CD14-positive monocyte (primary cell): Measurements from ENCODE around the gene ZFP36L2. TPM values are rescaled to one million over a fixed set of nuclear protein-coding genes. Genes with fewer than 3 reads are reported as not detected.

Experiments used
- DNase-seq, 3 donors: peaks; one replicate each; pipeline ENCODE4 v3.0.0-alpha.2; 2011 to 2022
- H2AFZ ChIP-seq: 2 replicates; pipeline ENCODE4 v1.6.0; 2012; ENCODE audit warnings: mild to moderate bottlenecking, low read depth, low read length, inconsistent platforms; ENCODE audit not compliant: insufficient read depth, poor library complexity, severe bottlenecking
- H3K27ac ChIP-seq, 2 donors: 1 replicate in 1 of 2; 2 replicates in 1 of 2; pipeline ENCODE4 v1.5.1; 2012 to 2013; ENCODE audit warnings: low read length in 2 of 2, control low read depth in 1 of 2, inconsistent platforms in 1 of 2, low read depth in 1 of 2, mild to moderate bottlenecking in 1 of 2
- H3K27me3 ChIP-seq, 2 donors: one replicate each; pipeline versions ENCODE4 v1.6.0 to v1.6.1; 2011 to 2013; ENCODE audit warnings: low read length in 2 of 2; ENCODE audit not compliant: control insufficient read depth in 2 of 2, insufficient read depth in 2 of 2
- H3K36me3 ChIP-seq, 2 donors: replicated peaks in 1 of 2; 1 replicate in 1 of 2; 2 replicates in 1 of 2; pipeline versions ENCODE4 v1.5.1 to v1.6.1; 2012 to 2013; ENCODE audit warnings: low read length in 2 of 2, control low read depth in 1 of 2, inconsistent platforms in 1 of 2, mild to moderate bottlenecking in 1 of 2; ENCODE audit not compliant: insufficient read depth in 2 of 2, control insufficient read depth in 1 of 2
- H3K4me1 ChIP-seq, 2 donors: 1 replicate in 1 of 2; 2 replicates in 1 of 2; pipeline versions ENCODE4 v1.5.1 to v1.6.1; 2012 to 2013; ENCODE audit warnings: low read length in 2 of 2, control low read depth in 1 of 2, inconsistent platforms in 1 of 2, mild to moderate bottlenecking in 1 of 2, moderate library complexity in 1 of 2; ENCODE audit not compliant: insufficient read depth in 2 of 2, control insufficient read depth in 1 of 2
- H3K4me2 ChIP-seq: replicated peaks from 2 replicates; pipeline ENCODE3; 2012; ENCODE audit warnings: low read length, moderate library complexity, mild to moderate bottlenecking; ENCODE audit not compliant: poor library complexity, severe bottlenecking; ENCODE audit errors: extremely low read depth
- H3K4me3 ChIP-seq, 3 experiments: fragments of 200-600 bp in 1 of 3; sonication (generic) in 1 of 3; replicated peaks in 1 of 3; 1 replicate in 2 of 3; 2 replicates in 1 of 3; pipeline ENCODE4 v1.5.1; 2011 to 2013; ENCODE audit warnings: low read length in 3 of 3, mild to moderate bottlenecking in 3 of 3, control low read depth in 2 of 3, low read depth in 2 of 3, inconsistent platforms in 1 of 3, moderate library complexity in 1 of 3
- H3K79me2 ChIP-seq: 2 replicates; pipeline ENCODE4 v1.6.0; 2012; ENCODE audit warnings: mild to moderate bottlenecking, control low read depth, inconsistent platforms, low read length, moderate library complexity; ENCODE audit not compliant: insufficient read depth
- H3K9ac ChIP-seq: 2 replicates; pipeline ENCODE4 v1.6.0; 2017; ENCODE audit warnings: low read length, mild to moderate bottlenecking; ENCODE audit not compliant: insufficient read depth, poor library complexity, severe bottlenecking
- H3K9me3 ChIP-seq, 2 donors: replicated peaks in 1 of 2; 1 replicate in 1 of 2; 2 replicates in 1 of 2; pipeline versions ENCODE4 v1.5.1 to v1.6.1; 2012 to 2013; ENCODE audit warnings: low read length in 2 of 2, control low read depth in 1 of 2; ENCODE audit not compliant: control insufficient read depth in 1 of 2, insufficient read depth in 1 of 2
- H4K20me1 ChIP-seq: 2 replicates; pipeline ENCODE4 v1.6.0; 2012; ENCODE audit warnings: mild to moderate bottlenecking, low read length, control low read depth, moderate library complexity; ENCODE audit not compliant: insufficient read depth
- H3K27ac Mint-ChIP-seq, 7 donors: one replicate each; pipeline ENCODE4 v1.8.0; 2020; ENCODE audit warnings: mild to moderate bottlenecking in 7 of 7, mixed read lengths in 7 of 7, moderate library complexity in 6 of 7, inconsistent platforms in 2 of 7
- H3K27me3 Mint-ChIP-seq, 3 donors: one replicate each; pipeline ENCODE4 v1.8.0; 2021 to 2022; ENCODE audit warnings: low read depth in 3 of 3, mild to moderate bottlenecking in 3 of 3, mixed read lengths in 3 of 3, moderate library complexity in 3 of 3, inconsistent platforms in 1 of 3
- H3K36me3 Mint-ChIP-seq, 2 donors: one replicate each; pipeline ENCODE4 v1.8.0; 2020; ENCODE audit warnings: mixed read lengths in 2 of 2, inconsistent platforms in 1 of 2, mild to moderate bottlenecking in 1 of 2
- H3K4me1 Mint-ChIP-seq: one replicate; pipeline ENCODE4 v1.8.0; 2020; ENCODE audit warnings: mild to moderate bottlenecking, mixed read lengths
- H3K4me3 Mint-ChIP-seq, 2 donors: one replicate each; pipeline ENCODE4 v1.8.0; 2020; ENCODE audit warnings: mild to moderate bottlenecking in 2 of 2, mixed read lengths in 2 of 2, moderate library complexity in 1 of 2
- H3K9me3 Mint-ChIP-seq, 7 donors: one replicate each; pipeline ENCODE4 v1.8.0; 2020 to 2022; ENCODE audit warnings: mixed read lengths in 7 of 7, mild to moderate bottlenecking in 6 of 7, moderate library complexity in 6 of 7, inconsistent platforms in 2 of 7
- CTCF ChIP-seq: fragments of 200-600 bp; IDR thresholded peaks from one replicate; pipeline ENCODE4 v1.8.0; 2022; ENCODE audit warnings: antibody characterized with exemption, mild to moderate bottlenecking
- whole genome bisulfite sequencing: methylation state at CpG from one replicate; pipeline ENCODE4 v1.1.5; 2013; ENCODE audit warnings: missing lambda C conversion rate; ENCODE audit not compliant: insufficient coverage; 5-methylcytosine and 5-hydroxymethylcytosine counted together
- intact Hi-C, 2 donors: fragments of 100-400 bp; cut with micrococcal nuclease; formaldehyde crosslinking; loops; one replicate each; pipeline versions ENCODE4 v1.15.0 to v1.15.1; 2023
- polyA plus RNA-seq, 3 donors: library from polyadenylated mRNA; depleted of rRNA in 1 of 3; unstranded in 2 of 3; stranded (reverse) in 1 of 3; fragments of 300-500 nt in 2 of 3; fragments of >200 nt in 1 of 3; fragmentation: Illumina TruSeq in 2 of 3; gene quantifications; 1 replicate in 2 of 3; 2 replicates in 1 of 3; pipeline ENCODE4 v1.2.3, GENCODE V29; 2012 to 2021

The ZFP36L2 gene
- polyA plus RNA-seq, 3 donors, result 84.4 to 150 (median 88.3) TPM

- Mint-ChIP-seq H3K27me3 (peaks cover 0 to 2% (median 1%) of the 10 kb centered on the region in 3 donors), H3K4me3 (peak overlapping the region in 1 of 2 donors; percentile 72), H3K9me3 (peaks cover 0 to 1% (median 0%) of the 10 kb centered on the region in 7 donors), H3K36me3 (peaks cover 13 to 23% of the 10 kb centered on the region in 2 donors), H3K27ac (peak overlapping the region; percentile 98 to 100 (median 100)), H3K4me1 (peaks cover 71% of the 10 kb centered on the region)
- Histone ChIP-seq H3K4me3 (peak overlapping the region in 1 of 3 experiments; percentile 43), H3K9ac (peak overlapping the region; percentile 65), H3K4me2 (peak overlapping the region; percentile 49), H2AFZ (peak overlapping the region; percentile 82), H3K4me1 (peaks cover 66 to 68% of the 10 kb centered on the region in 2 donors), H4K20me1 (no peaks in the 10 kb centered on the region), H3K9me3 (no peaks in the 10 kb centered on the region), H3K79me2 (peaks cover under 1% of the 10 kb centered on the region), H3K36me3 (no peaks in the 10 kb centered on the region), H3K27ac (peak overlapping the region; percentile 95 to 96), H3K27me3 (no peaks in the 10 kb centered on the region)
- intact Hi-C loops, result loop anchor here (5.0 to 10.0 kb wide), 2 partner anchors 52 to 54 kb away; no protein-coding TSS in a partner anchor
- 49% methylated on average over 2 of the region's 5 CpGs for WGBS
- no peak for TF ChIP-seq CTCF
- no peak for DNase-seq
Observed at GRCh38 chr2:43240766-43241150, 14.4 kb upstream of the ZFP36L2 start.

GRCh38 chr2:43239981-43240765 is 13.8 kb upstream of the ZFP36L2 start:
- Histone ChIP-seq H3K27ac (peak overlapping the region; percentile 95 to 96), H3K4me2 (peak overlapping the region; percentile 49)
- H3K4me3 Mint-ChIP-seq, result peak overlapping the region; percentile 31 to 72

More at GRCh38 chr2:43239981-43240765, 13.8 kb upstream of the ZFP36L2 start:
- H3K79me2 ChIP-seq, result peaks cover 6% of the 10 kb centered on the region
- Mint-ChIP-seq H3K27me3 (peaks cover 0 to 3% (median 2%) of the 10 kb centered on the region in 3 donors), H3K9me3 (peaks cover 0 to 1% (median 0%) of the 10 kb centered on the region in 7 donors), H3K36me3 (peaks cover 13 to 19% of the 10 kb centered on the region in 2 donors), H3K4me1 (peaks cover 70% of the 10 kb centered on the region), H3K27ac (peak overlapping the region; percentile 98 to 100 (median 100))
- H2AFZ ChIP-seq, result peak overlapping the region; percentile 82
- intact Hi-C loops, result loop anchor here (5.0 to 10.0 kb wide), 2 partner anchors 52 to 55 kb away; no protein-coding TSS in a partner anchor
- H3K4me1 ChIP-seq, result peaks cover 67 to 70% of the 10 kb centered on the region in 2 donors
- peak; percentile 77 to 87 (median 79) for DNase-seq
- WGBS, result 19% methylated on average over 9 of the region's 13 CpGs
- peak; percentile 24 for TF ChIP-seq CTCF
- no peaks in the 10 kb centered on the region for H3K9me3 ChIP-seq
- H3K4me3 ChIP-seq, result peak overlapping the region in 1 of 3 experiments; percentile 43
- no peaks in the 10 kb centered on the region for H3K27me3 ChIP-seq
- no peaks in the 10 kb centered on the region for H3K36me3 ChIP-seq
- no peaks in the 10 kb centered on the region for H4K20me1 ChIP-seq
- H3K9ac ChIP-seq, result peak overlapping the region; percentile 65
